SK-N-SH (cell line): ENCODE data around the gene ZNF776.

Experiments used
- GABPA ChIP-seq: IDR thresholded peaks from 2 replicates; pipeline ENCODE4 v1.4.0; 2012; ENCODE audit warnings: low read depth, mild to moderate bottlenecking
- POLR2AphosphoS5 ChIP-seq: IDR thresholded peaks from 2 replicates; pipeline ENCODE4 v1.6.1; 2012; ENCODE audit warnings: low read depth, low read length
- RAD21 ChIP-seq: IDR thresholded peaks from 2 replicates; pipeline ENCODE4 v1.6.1; 2012; ENCODE audit warnings: mild to moderate bottlenecking, low read length
- SIN3A ChIP-seq: IDR thresholded peaks from 2 replicates; pipeline ENCODE4 v1.6.1; 2012; ENCODE audit warnings: low read depth, mild to moderate bottlenecking, low read length, moderate library complexity, borderline replicate concordance
- YY1 ChIP-seq: IDR thresholded peaks from 2 replicates; pipeline ENCODE4 v1.4.0; 2012; ENCODE audit warnings: low read depth, mild to moderate bottlenecking
- TF ChIP-seq, protein P1 (sequence below): fragments of 200-600 bp; sonication (generic); IDR thresholded peaks from 2 replicates; pipeline ENCODE4 v1.6.1; 2017; ENCODE audit warnings: antibody characterized with exemption, mild to moderate bottlenecking, moderate library complexity
- TF ChIP-seq, protein P2 (sequence below): fragments of 150-350 bp; IDR thresholded peaks from 2 replicates; pipeline ENCODE4 v1.6.1; 2017; ENCODE audit warnings: antibody characterized with exemption, low read length, low read depth, borderline replicate concordance

DNA sequence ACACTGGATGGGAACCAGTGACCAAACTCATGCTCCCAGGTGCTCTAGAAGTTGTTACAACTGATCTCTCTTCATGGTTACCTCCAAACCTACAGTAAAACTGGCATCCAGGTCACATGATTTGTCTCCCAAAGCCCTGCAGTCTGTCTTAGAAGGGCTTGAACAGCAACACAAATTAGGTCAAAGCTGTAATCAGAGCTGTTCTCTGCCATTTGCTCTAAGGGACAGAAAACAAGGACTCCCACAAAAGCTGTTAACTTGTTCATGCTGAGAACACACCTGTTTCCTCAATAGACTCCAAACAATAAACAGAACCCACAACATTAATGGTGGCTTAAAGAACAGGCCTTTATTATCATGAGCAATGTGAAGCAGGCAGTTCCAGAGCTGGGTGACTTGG is 27.2 kb upstream of the ZNF776 start:
- TF ChIP-seq, protein P1, sequence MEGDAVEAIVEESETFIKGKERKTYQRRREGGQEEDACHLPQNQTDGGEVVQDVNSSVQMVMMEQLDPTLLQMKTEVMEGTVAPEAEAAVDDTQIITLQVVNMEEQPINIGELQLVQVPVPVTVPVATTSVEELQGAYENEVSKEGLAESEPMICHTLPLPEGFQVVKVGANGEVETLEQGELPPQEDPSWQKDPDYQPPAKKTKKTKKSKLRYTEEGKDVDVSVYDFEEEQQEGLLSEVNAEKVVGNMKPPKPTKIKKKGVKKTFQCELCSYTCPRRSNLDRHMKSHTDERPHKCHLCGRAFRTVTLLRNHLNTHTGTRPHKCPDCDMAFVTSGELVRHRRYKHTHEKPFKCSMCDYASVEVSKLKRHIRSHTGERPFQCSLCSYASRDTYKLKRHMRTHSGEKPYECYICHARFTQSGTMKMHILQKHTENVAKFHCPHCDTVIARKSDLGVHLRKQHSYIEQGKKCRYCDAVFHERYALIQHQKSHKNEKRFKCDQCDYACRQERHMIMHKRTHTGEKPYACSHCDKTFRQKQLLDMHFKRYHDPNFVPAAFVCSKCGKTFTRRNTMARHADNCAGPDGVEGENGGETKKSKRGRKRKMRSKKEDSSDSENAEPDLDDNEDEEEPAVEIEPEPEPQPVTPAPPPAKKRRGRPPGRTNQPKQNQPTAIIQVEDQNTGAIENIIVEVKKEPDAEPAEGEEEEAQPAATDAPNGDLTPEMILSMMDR, result no peak
- TF ChIP-seq, protein P2, sequence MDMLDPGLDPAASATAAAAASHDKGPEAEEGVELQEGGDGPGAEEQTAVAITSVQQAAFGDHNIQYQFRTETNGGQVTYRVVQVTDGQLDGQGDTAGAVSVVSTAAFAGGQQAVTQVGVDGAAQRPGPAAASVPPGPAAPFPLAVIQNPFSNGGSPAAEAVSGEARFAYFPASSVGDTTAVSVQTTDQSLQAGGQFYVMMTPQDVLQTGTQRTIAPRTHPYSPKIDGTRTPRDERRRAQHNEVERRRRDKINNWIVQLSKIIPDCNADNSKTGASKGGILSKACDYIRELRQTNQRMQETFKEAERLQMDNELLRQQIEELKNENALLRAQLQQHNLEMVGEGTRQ, result no peak
- TF ChIP-seq RAD21 (no peak), SIN3A (no peak), POLR2AphosphoS5 (no peak), YY1 (no peak), GABPA (no peak)
